ENCODE data around the gene ADORA2A. TPM values are rescaled to one million over a fixed set of nuclear protein-coding genes. Genes with fewer than 3 reads are reported as not detected.

ADORA2A gene
- total RNA-seq, 1 experiment from 2014 or later = 3.6 TPM

GRCh38 chr22:24403346-24403745 lies 24.1 kb upstream of the ADORA2A start:
- Histone ChIP-seq H3K36me3 (ENCODE audit: control insufficient read depth in 1 of 2, insufficient read depth in 2 of 2, low read length in 2 of 2) (peaks cover under 1 to 11% of the 10 kb centered on the region in 2 experiments; a peak in 2 of 4 replicates), H3K27ac (ENCODE audit: low read depth, low read length) (peak overlapping the region; percentile 68; the same call in 1 of the 2 replicates), H3K9me3 (ENCODE audit: control insufficient read depth in 1 of 2, insufficient read depth in 1 of 2, low read depth in 1 of 2, low read length in 2 of 2) (no peaks in the 10 kb centered on the region), H3K4me1 (ENCODE audit: control insufficient read depth in 1 of 2, insufficient read depth in 2 of 2, low read length in 2 of 2) (peaks cover 26 to 37% of the 10 kb centered on the region in 2 experiments), H3K79me2 (ENCODE audit: insufficient read depth, low read length) (no peaks in the 10 kb centered on the region; the same call in 1 of the 2 replicates), H4K20me1 (ENCODE audit: insufficient read depth) (peaks cover 10% of the 10 kb centered on the region), H3K27me3 (ENCODE audit: insufficient read depth, low read length) (no peaks in the 10 kb centered on the region), H3K9me2 (ENCODE audit: insufficient read depth) (no peaks in the 10 kb centered on the region), H2AFZ (ENCODE audit: low read depth, low read length, poor library complexity, severe bottlenecking) (no peak overlapping the region), H3K9ac (ENCODE audit: low read length) (no peak overlapping the region), H3K4me3 (replicated peaks in 1 of 2; ENCODE audit: low read depth in 1 of 2, low read length in 2 of 2) (no peak overlapping the region), H3K4me2 (ENCODE audit: low read length) (peak overlapping the region; percentile 61; the same call in 1 of the 2 replicates)
- POLR2A ChIA-PET = interaction anchor here (0.5 kb wide), 1 partner anchor 63 kb away, joined by 3 read pairs; no protein-coding TSS in a partner anchor
- TF ChIP-seq POLR2A (IDR thresholded peaks at IDR 0.05; ENCODE audit: borderline replicate concordance, extremely low read depth, insufficient read depth, insufficient read length) (no peak), EZH2phosphoT487 (IDR thresholded peaks at IDR 0.05; ENCODE audit: borderline replicate concordance) (no peak), ZBTB33 (IDR thresholded peaks at IDR 0.05; ENCODE audit: extremely low read depth, insufficient replicate concordance, low read length) (no peak), RAD21 (IDR thresholded peaks at IDR 0.05; ENCODE audit: low read depth) (no peak), YY1 (IDR thresholded peaks at IDR 0.05; ENCODE audit: extremely low read depth, insufficient replicate concordance, low read depth, low read length) (no peak), CBX3 (IDR thresholded peaks at IDR 0.05; ENCODE audit: low read depth) (no peak), EZH2 (IDR thresholded peaks at IDR 0.05) (no peak), ZNF274 (IDR thresholded peaks at IDR 0.05; ENCODE audit: low read depth, low read length) (no peak), SP1 (IDR thresholded peaks at IDR 0.05; ENCODE audit: low read depth) (no peak), SIN3A (IDR thresholded peaks at IDR 0.05; ENCODE audit: low read depth) (no peak), ATF3 (IDR thresholded peaks at IDR 0.05) (no peak), SRF (IDR thresholded peaks at IDR 0.05; ENCODE audit: low read depth) (no peak), ZFX (IDR thresholded peaks at IDR 0.05) (no peak), ELF1 (IDR thresholded peaks at IDR 0.05; ENCODE audit: borderline replicate concordance, low read depth) (no peak), TCF7L2 (IDR thresholded peaks at IDR 0.05; ENCODE audit: borderline replicate concordance, extremely low read depth, insufficient read depth, insufficient read length) (no peak), JUND (IDR thresholded peaks at IDR 0.05) (no peak)
- TF ChIP-seq, protein P1, sequence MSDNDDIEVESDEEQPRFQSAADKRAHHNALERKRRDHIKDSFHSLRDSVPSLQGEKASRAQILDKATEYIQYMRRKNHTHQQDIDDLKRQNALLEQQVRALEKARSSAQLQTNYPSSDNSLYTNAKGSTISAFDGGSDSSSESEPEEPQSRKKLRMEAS (IDR thresholded peaks at IDR 0.05) = no peak
- TF ChIP-seq, protein P2, sequence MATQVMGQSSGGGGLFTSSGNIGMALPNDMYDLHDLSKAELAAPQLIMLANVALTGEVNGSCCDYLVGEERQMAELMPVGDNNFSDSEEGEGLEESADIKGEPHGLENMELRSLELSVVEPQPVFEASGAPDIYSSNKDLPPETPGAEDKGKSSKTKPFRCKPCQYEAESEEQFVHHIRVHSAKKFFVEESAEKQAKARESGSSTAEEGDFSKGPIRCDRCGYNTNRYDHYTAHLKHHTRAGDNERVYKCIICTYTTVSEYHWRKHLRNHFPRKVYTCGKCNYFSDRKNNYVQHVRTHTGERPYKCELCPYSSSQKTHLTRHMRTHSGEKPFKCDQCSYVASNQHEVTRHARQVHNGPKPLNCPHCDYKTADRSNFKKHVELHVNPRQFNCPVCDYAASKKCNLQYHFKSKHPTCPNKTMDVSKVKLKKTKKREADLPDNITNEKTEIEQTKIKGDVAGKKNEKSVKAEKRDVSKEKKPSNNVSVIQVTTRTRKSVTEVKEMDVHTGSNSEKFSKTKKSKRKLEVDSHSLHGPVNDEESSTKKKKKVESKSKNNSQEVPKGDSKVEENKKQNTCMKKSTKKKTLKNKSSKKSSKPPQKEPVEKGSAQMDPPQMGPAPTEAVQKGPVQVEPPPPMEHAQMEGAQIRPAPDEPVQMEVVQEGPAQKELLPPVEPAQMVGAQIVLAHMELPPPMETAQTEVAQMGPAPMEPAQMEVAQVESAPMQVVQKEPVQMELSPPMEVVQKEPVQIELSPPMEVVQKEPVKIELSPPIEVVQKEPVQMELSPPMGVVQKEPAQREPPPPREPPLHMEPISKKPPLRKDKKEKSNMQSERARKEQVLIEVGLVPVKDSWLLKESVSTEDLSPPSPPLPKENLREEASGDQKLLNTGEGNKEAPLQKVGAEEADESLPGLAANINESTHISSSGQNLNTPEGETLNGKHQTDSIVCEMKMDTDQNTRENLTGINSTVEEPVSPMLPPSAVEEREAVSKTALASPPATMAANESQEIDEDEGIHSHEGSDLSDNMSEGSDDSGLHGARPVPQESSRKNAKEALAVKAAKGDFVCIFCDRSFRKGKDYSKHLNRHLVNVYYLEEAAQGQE (IDR thresholded peaks at IDR 0.05; ENCODE audit: low read depth) = no peak
- TF ChIP-seq, protein P3, sequence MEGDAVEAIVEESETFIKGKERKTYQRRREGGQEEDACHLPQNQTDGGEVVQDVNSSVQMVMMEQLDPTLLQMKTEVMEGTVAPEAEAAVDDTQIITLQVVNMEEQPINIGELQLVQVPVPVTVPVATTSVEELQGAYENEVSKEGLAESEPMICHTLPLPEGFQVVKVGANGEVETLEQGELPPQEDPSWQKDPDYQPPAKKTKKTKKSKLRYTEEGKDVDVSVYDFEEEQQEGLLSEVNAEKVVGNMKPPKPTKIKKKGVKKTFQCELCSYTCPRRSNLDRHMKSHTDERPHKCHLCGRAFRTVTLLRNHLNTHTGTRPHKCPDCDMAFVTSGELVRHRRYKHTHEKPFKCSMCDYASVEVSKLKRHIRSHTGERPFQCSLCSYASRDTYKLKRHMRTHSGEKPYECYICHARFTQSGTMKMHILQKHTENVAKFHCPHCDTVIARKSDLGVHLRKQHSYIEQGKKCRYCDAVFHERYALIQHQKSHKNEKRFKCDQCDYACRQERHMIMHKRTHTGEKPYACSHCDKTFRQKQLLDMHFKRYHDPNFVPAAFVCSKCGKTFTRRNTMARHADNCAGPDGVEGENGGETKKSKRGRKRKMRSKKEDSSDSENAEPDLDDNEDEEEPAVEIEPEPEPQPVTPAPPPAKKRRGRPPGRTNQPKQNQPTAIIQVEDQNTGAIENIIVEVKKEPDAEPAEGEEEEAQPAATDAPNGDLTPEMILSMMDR (IDR thresholded peaks at IDR 0.05 in 2 of 3, conservative IDR thresholded peaks at IDR 0.05 in 1 of 3; ENCODE audit: borderline replicate concordance in 1 of 3, insufficient read depth in 1 of 3, low read depth in 2 of 3, low read length in 2 of 3) = no peak
- BruUV-seq (replicated peaks) = no TSS peak
- no peak for DNase-seq (ENCODE audit: low read depth, low spot score)
- intact Hi-C loops (cut with micrococcal nuclease) = no loop called here
- RAD21 ChIA-PET (ENCODE audit: low non-redundant PET in 1 of 2, low total read pairs in 2 of 2, uncharacterized antibody in 2 of 2, unreplicated experiment in 2 of 2) = no interaction called here
- no peak for ATAC-seq
- CTCF ChIA-PET = interaction anchor here (1.4 kb wide), 1 partner anchor 21 kb away, joined by 3 read pairs; no protein-coding TSS in a partner anchor
